OCI-LY7 (cell line): ENCODE results near the gene ARPC2.

ENCODE experiments used
- EZH2phosphoT487 ChIP-seq: fragments of 200-600 bp; sonication (generic); IDR thresholded peaks from 2 replicates; pipeline ENCODE4 v1.6.1; 2018; ENCODE audit warnings: low read depth, borderline replicate concordance, mild to moderate bottlenecking, mixed run types, antibody characterized with exemption, low read length, moderate library complexity, mixed read lengths
- TF ChIP-seq, protein P1 (sequence below): fragments of 200-600 bp; sonication (generic); conservative IDR thresholded peaks from 2 replicates; pipeline ENCODE4 v1.5.1; 2014; ENCODE audit warnings: mild to moderate bottlenecking, antibody characterized with exemption, low read length, moderate library complexity, mixed read lengths

DNA sequence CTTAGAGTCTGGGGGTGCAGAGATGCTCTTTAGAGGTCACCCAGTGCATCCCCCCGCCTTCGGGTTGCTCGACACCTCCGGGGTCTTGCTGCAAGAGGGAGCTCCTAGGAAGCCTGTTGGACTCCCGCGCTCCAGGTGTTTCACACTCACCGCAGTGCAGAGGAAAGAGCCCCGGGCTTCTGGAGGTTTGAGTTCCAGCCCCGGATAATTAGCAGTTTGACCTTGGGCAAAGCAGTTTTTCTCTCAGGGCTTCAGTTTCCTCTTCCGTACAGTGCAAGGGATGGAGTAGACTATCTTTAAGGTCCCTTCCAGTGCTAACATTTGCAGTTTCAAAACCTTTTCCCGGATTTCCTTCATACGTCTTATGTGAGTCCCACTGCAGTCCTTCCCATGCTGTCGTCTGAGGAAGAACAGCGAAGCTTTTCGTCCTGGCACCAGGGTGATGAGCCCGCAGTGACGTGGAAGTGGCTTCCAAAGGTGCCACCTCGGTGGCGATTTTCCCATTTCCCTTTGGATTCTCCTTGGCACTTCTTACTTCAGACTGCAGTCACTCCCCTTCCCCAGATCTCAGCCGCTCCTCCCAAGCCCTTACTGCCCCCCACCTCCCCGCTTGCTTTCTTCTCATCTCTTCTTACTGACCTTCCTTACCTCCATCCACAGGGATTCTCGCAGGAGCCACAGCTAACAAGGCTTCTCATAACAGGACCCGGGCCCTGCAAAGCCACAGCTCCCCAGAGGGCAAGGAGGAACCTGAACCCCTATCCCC, 53.9 kb downstream of the ARPC2 start:
- TF ChIP-seq, protein P1, sequence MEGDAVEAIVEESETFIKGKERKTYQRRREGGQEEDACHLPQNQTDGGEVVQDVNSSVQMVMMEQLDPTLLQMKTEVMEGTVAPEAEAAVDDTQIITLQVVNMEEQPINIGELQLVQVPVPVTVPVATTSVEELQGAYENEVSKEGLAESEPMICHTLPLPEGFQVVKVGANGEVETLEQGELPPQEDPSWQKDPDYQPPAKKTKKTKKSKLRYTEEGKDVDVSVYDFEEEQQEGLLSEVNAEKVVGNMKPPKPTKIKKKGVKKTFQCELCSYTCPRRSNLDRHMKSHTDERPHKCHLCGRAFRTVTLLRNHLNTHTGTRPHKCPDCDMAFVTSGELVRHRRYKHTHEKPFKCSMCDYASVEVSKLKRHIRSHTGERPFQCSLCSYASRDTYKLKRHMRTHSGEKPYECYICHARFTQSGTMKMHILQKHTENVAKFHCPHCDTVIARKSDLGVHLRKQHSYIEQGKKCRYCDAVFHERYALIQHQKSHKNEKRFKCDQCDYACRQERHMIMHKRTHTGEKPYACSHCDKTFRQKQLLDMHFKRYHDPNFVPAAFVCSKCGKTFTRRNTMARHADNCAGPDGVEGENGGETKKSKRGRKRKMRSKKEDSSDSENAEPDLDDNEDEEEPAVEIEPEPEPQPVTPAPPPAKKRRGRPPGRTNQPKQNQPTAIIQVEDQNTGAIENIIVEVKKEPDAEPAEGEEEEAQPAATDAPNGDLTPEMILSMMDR, result no peak
- no peak for TF ChIP-seq EZH2phosphoT487
